Activated CD4-positive, alpha-beta T cell treated with anti-CD3 and anti-CD28 coated beads, Interleukin-2, amount 50 U/mL, for 48 hours (primary cell): ENCODE data around the gene PRR23C.
"Not testable (repeated sequence)": the region's sequence is repeated elsewhere in the genome, so short reads cannot be mapped to it uniquely, and the experiment has no call there.

Source experiments
- DNase-seq, 2 experiments: peaks; one replicate each; pipeline ENCODE4 v3.0.0-alpha.2; 2020

Gene PRR23C

GRCh38 chr3:139044366-139045210 is at the start of gene PRR23C:
Gene PRR23C (minus strand): TSS chr3:139044892. CDS start chr3:139044620, 272 bp downstream.
- DNase-seq: no peak

GRCh38 chr3:139093840-139094239 is 49.1 kb upstream of the PRR23C start:
- DNase-seq: no peak

GRCh38 chr3:139088462-139089324 is 44.0 kb upstream of the PRR23C start:
- DNase-seq: no peak

GRCh38 chr3:139087621-139088020 is 42.9 kb upstream of the PRR23C start:
- no peak for DNase-seq

- DNase-seq: no peak
These were observed 39.5 kb upstream of the PRR23C start for GRCh38 chr3:139084176-139084575.

GRCh38 chr3:139074565-139075115 is 29.9 kb upstream of the PRR23C start:
- no peak for DNase-seq

- no peak for DNase-seq
These were observed 18.2 kb upstream of the PRR23C start for GRCh38 chr3:139062918-139063317.

- no peak for DNase-seq
These were observed 8.3 kb upstream of the PRR23C start for GRCh38 chr3:139052802-139053600.

GRCh38 chr3:139043554-139044365 is 932 bp downstream of the PRR23C start:
- DNase-seq: no peak

- DNase-seq: no peak
These were observed 7.2 kb downstream of the PRR23C start for GRCh38 chr3:139037478-139037877.

GRCh38 chr3:139032326-139033002 is 12.2 kb downstream of the PRR23C start:
- no peak for DNase-seq

- DNase-seq: not testable (repeated sequence)
These were observed 14.1 kb downstream of the PRR23C start for GRCh38 chr3:139030576-139030975.

GRCh38 chr3:139024968-139025367 is 19.7 kb downstream of the PRR23C start:
- DNase-seq: no peak

GRCh38 chr3:139020868-139021234 is 23.8 kb downstream of the PRR23C start, which contains the start of gene PRR23B:
Gene PRR23B (minus strand): TSS chr3:139020926. CDS start chr3:139020661, 265 bp downstream.
- no peak for DNase-seq

GRCh38 chr3:139020036-139020867 is 24.4 kb downstream of the PRR23C start:
- DNase-seq: no peak

- no peak for DNase-seq
These were observed 28.2 kb downstream of the PRR23C start for GRCh38 chr3:139016430-139017048.

- DNase-seq: no peak
These were observed 38.5 kb downstream of the PRR23C start, which contains the start of gene PRR23A for GRCh38 chr3:139006051-139006716. Gene PRR23A (minus strand): TSS chr3:139006268. CDS start chr3:139006268, 0 bp downstream.

GRCh38 chr3:139005356-139005993 is 39.2 kb downstream of the PRR23C start:
- DNase-seq: no peak
